HG02938 (cell line): Measurements from ENCODE around the gene BRD4.
"Not testable (repeated sequence)": the region's sequence is repeated elsewhere in the genome, so short reads cannot be mapped to it uniquely, and the experiment has no call there.

Source experiments
- ATAC-seq: cut with Tn5 transposase; IDR thresholded peaks from one replicate; pipeline ENCODE4 v1.9.1; 2021; ENCODE audit warnings: mild to moderate bottlenecking, moderate library complexity; ENCODE audit not compliant: unreplicated experiment

Gene BRD4

GRCh38 chr19:15363048-15363447 is 30.7 kb upstream of the BRD4 start:
- ATAC-seq: not testable (repeated sequence)

- ATAC-seq: not testable (repeated sequence)
Measured at GRCh38 chr19:15360015-15360414, 27.7 kb upstream of the BRD4 start.

GRCh38 chr19:15358918-15359317 is 26.6 kb upstream of the BRD4 start:
- no peak for ATAC-seq

- ATAC-seq: no peak
Measured at GRCh38 chr19:15357906-15358305, 25.6 kb upstream of the BRD4 start.

GRCh38 chr19:15354566-15355296 is 22.4 kb upstream of the BRD4 start:
- no peak for ATAC-seq

- ATAC-seq: no peak
Measured at GRCh38 chr19:15353908-15354307, 21.6 kb upstream of the BRD4 start.

- not testable (repeated sequence) for ATAC-seq
Measured at GRCh38 chr19:15352535-15352934, 20.2 kb upstream of the BRD4 start.

GRCh38 chr19:15341328-15341727 is 9.0 kb upstream of the BRD4 start:
- ATAC-seq: not testable (repeated sequence)

GRCh38 chr19:15340086-15340485 is 7.7 kb upstream of the BRD4 start:
- ATAC-seq: no peak

GRCh38 chr19:15337202-15337601 is 4.9 kb upstream of the BRD4 start:
- no peak for ATAC-seq

GRCh38 chr19:15335992-15336391 is 3.7 kb upstream of the BRD4 start:
- ATAC-seq: not testable (repeated sequence)

- no peak for ATAC-seq
Measured at GRCh38 chr19:15331419-15332310, 674 bp downstream of the BRD4 start.

- no peak for ATAC-seq
Measured at GRCh38 chr19:15330801-15331418, 1.4 kb downstream of the BRD4 start.

- ATAC-seq: no peak
Measured at GRCh38 chr19:15328312-15328711, 4.0 kb downstream of the BRD4 start.

GRCh38 chr19:15324791-15325519 is 7.4 kb downstream of the BRD4 start:
- ATAC-seq: no peak

GRCh38 chr19:15323496-15324235 is 8.7 kb downstream of the BRD4 start:
- no peak for ATAC-seq

- ATAC-seq: no peak
Measured at GRCh38 chr19:15321739-15322138, 10.6 kb downstream of the BRD4 start.

- no peak for ATAC-seq
Measured at GRCh38 chr19:15320116-15320515, 12.2 kb downstream of the BRD4 start.

GRCh38 chr19:15318241-15318691 is 14.1 kb downstream of the BRD4 start:
- ATAC-seq: no peak

GRCh38 chr19:15317392-15318071 is 14.8 kb downstream of the BRD4 start:
- ATAC-seq: no peak
